Activated CD8-positive, alpha-beta memory T cell treated with anti-CD3 and anti-CD28 coated beads for 1 hour (primary cell): ENCODE measurements around the gene NKD2.

Source experiments
- DNase-seq, 2 donors: peaks; one replicate each; pipeline ENCODE4 v3.0.0-alpha.2; 2020; ENCODE audit warnings: low read depth in 1 of 2; ENCODE audit errors: extremely low read depth in 1 of 2

NKD2 gene

GRCh38 chr5:978054-978453 is 30.5 kb upstream of the NKD2 start:
- DNase-seq: no peak

- no peak for DNase-seq
Observed at GRCh38 chr5:978693-979092, 29.9 kb upstream of the NKD2 start.

- no peak for DNase-seq
Observed at GRCh38 chr5:979100-979817, 29.3 kb upstream of the NKD2 start.

- DNase-seq: no peak
Observed at GRCh38 chr5:980001-980588, 28.5 kb upstream of the NKD2 start.

- DNase-seq: no peak
Observed at GRCh38 chr5:980966-981365, 27.6 kb upstream of the NKD2 start.

GRCh38 chr5:981456-981855 is 27.1 kb upstream of the NKD2 start:
- no peak for DNase-seq

- no peak for DNase-seq
Observed at GRCh38 chr5:982377-983237, 26.0 kb upstream of the NKD2 start.

GRCh38 chr5:983238-983524 is 25.4 kb upstream of the NKD2 start:
- no peak for DNase-seq

GRCh38 chr5:983568-983967 is 25.0 kb upstream of the NKD2 start:
- DNase-seq: no peak

GRCh38 chr5:984774-985173 is 23.8 kb upstream of the NKD2 start:
- DNase-seq: no peak

GRCh38 chr5:987761-988160 is 20.8 kb upstream of the NKD2 start:
- no peak for DNase-seq

- DNase-seq: no peak
Observed at GRCh38 chr5:988322-988721, 20.3 kb upstream of the NKD2 start.

- no peak for DNase-seq
Observed at GRCh38 chr5:989961-990530, 18.6 kb upstream of the NKD2 start.

GRCh38 chr5:991472-992267 is 16.9 kb upstream of the NKD2 start:
- no peak for DNase-seq

GRCh38 chr5:994272-994607 is 14.4 kb upstream of the NKD2 start:
- DNase-seq: no peak

GRCh38 chr5:994821-995220 is 13.8 kb upstream of the NKD2 start:
- DNase-seq: no peak

- DNase-seq: no peak
Observed at GRCh38 chr5:995318-995717, 13.3 kb upstream of the NKD2 start.

- no peak for DNase-seq
Observed at GRCh38 chr5:997001-997474, 11.6 kb upstream of the NKD2 start.

- DNase-seq: no peak
Observed at GRCh38 chr5:997711-998110, 10.9 kb upstream of the NKD2 start.

- DNase-seq: no peak
Observed at GRCh38 chr5:998246-999031, 10.2 kb upstream of the NKD2 start.
